H7 (cell line): ENCODE measurements around the gene KLK4. TPM values are rescaled to one million over a fixed set of nuclear protein-coding genes. Genes with fewer than 3 reads are reported as not detected.

Experiments
- total RNA-seq: library from RNA; depleted of rRNA; stranded (reverse); fragments of >200 nt; shearing (Covaris generic); gene quantifications from 2 replicates; pipeline ENCODE4 v1.2.3, GENCODE V29; 2014; rRNA removed

The KLK4 gene
- total RNA-seq, 1 experiment from 2014 or later, result not detected

Other genes starting within 250 kb of the KLK4 start
- gene SHANK1, start 191.6 kb downstream of the KLK4 start, total RNA-seq, result 0.35 and 0.67 TPM in 2 replicates
- gene CLEC11A, start 188.0 kb downstream of the KLK4 start, total RNA-seq, result 4.7 and 7.1 TPM in 2 replicates
- not detected in 2 replicates for gene GPR32, start 140.9 kb downstream of the KLK4 start, total RNA-seq
- not detected in 2 replicates for gene ACP4, start 121.0 kb downstream of the KLK4 start, total RNA-seq
- gene KLK1, start 87.6 kb downstream of the KLK4 start, total RNA-seq, result not detected in 2 replicates
- gene KLK15, start 77.8 kb downstream of the KLK4 start, total RNA-seq, result not detected in 2 replicates
- not detected in 2 replicates for gene KLK3, start 56.5 kb downstream of the KLK4 start, total RNA-seq
- not detected in 2 replicates for gene KLK2, start 38.0 kb downstream of the KLK4 start, total RNA-seq
- 1.7 TPM in 1 of 2 replicates, not detected in the other for gene KLK5, start 41.6 kb upstream of the KLK4 start, total RNA-seq
- gene KLK6, start 58.2 kb upstream of the KLK4 start, total RNA-seq, result 0.38 and 0.74 TPM in 2 replicates
- gene KLK7, start 72.5 kb upstream of the KLK4 start, total RNA-seq, result 0.24 and 1.1 TPM in 2 replicates
- 6.4 and 11.0 TPM in 2 replicates for gene KLK8, start 90.2 kb upstream of the KLK4 start, total RNA-seq
- gene KLK10, start 108.3 kb upstream of the KLK4 start, total RNA-seq, result 0.14 and 2.4 TPM in 2 replicates
- not detected in 2 replicates for gene KLK11, start 115.2 kb upstream of the KLK4 start, total RNA-seq
- not detected in 2 replicates for gene KLK12, start 123.6 kb upstream of the KLK4 start, total RNA-seq
- gene KLK13, start 153.7 kb upstream of the KLK4 start, total RNA-seq, result 2.0 and 3.0 TPM in 2 replicates
- not detected in 2 replicates for gene KLK14, start 171.5 kb upstream of the KLK4 start, total RNA-seq
- gene CTU1, start 197.0 kb upstream of the KLK4 start, total RNA-seq, result 12.9 and 15.3 TPM in 2 replicates
- not detected in 2 replicates for gene SIGLEC9, start 213.5 kb upstream of the KLK4 start, total RNA-seq
- gene SIGLEC7, start 230.9 kb upstream of the KLK4 start, total RNA-seq, result not detected in 2 replicates